Measurements from ENCODE around the gene NPY. TPM values are rescaled to one million over a fixed set of nuclear protein-coding genes. Genes with fewer than 3 reads are reported as not detected.

NPY gene
- total and polyA plus RNA-seq, 9 of the 15 experiments (the other 6 are each of a cell fraction or from before 2014, with no cell fraction given): not detected

- in situ Hi-C loops (cut with MboI) (loop anchor here (10.0 kb wide), 1 partner anchor 781 kb away; no protein-coding TSS in a partner anchor), intact Hi-C loops (cut with micrococcal nuclease) (loop anchor here (10.0 kb wide), 1 partner anchor 271 kb away; no protein-coding TSS in a partner anchor)
- FAIRE-seq (no peak), DNase-seq (ENCODE audit: extremely low read depth in 1 of 4, low spot score in 3 of 4) (no peak), ATAC-seq (no peak)
- H3K4me2 ChIP-seq (ENCODE audit: insufficient read depth, low read length): no peak overlapping the region
- H3K9ac ChIP-seq (ENCODE audit: insufficient read depth in 1 of 2, low read depth in 2 of 2, low read length in 2 of 2): no peak overlapping the region
- H2AFZ ChIP-seq (ENCODE audit: low read depth, low read length): no peak overlapping the region
- ChIA-PET POLR2A (interaction anchor here (0.9 kb wide), 1 partner anchor 73 kb away, joined by 3 read pairs; no protein-coding TSS in a partner anchor), CTCF (ENCODE audit: low intra/inter-chr PET ratio) (no interaction called here)
- H3K9me3 ChIP-seq (replicated peaks; ENCODE audit: control insufficient read depth, insufficient read depth, low read depth, low read length): no peaks in the 10 kb centered on the region
- H3K27me3 ChIP-seq (ENCODE audit: control insufficient read depth in 2 of 2, insufficient read depth in 2 of 2, low read length in 2 of 2): peaks cover 0 to 8% of the 10 kb centered on the region in 2 experiments; a peak in 1 of 5 replicates
- WGBS (ENCODE audit: insufficient coverage, low coverage, missing lambda C conversion rate): 0% methylated on average over 3 of the region's 3 CpGs
- no peaks in the 10 kb centered on the region for H4K20me1 ChIP-seq (replicated peaks; ENCODE audit: control insufficient read depth, insufficient read depth, low read length)
- H3K4me1 ChIP-seq (replicated peaks in 1 of 2; ENCODE audit: control insufficient read depth in 2 of 2, insufficient read depth in 2 of 2, low read length in 2 of 2): no peaks in the 10 kb centered on the region
- H3K36me3 ChIP-seq (ENCODE audit: control insufficient read depth, insufficient read depth, low read length): no peaks in the 10 kb centered on the region
- H3K4me3 ChIP-seq: no peak overlapping the region
- no peak overlapping the region for H3K27ac ChIP-seq (ENCODE audit: extremely low read depth, low read depth, low read length)
- BruUV-seq (replicated peaks): no TSS peak
- no peaks in the 10 kb centered on the region for H3K79me2 ChIP-seq (ENCODE audit: control insufficient read depth, insufficient read depth, low read length)
- TF ChIP-seq POU5F1 (IDR thresholded peaks at IDR 0.05; ENCODE audit: borderline replicate concordance, low read depth, low read length, partially characterized antibody): no peak
- TF ChIP-seq ESRRA (IDR thresholded peaks at IDR 0.05; ENCODE audit: borderline replicate concordance, low read depth): no peak
- no peak for TF ChIP-seq PHB (CRISPR knock-in tag; IDR thresholded peaks at IDR 0.05)
- TF ChIP-seq ZNF274 (IDR thresholded peaks at IDR 0.05; ENCODE audit: borderline replicate concordance, low read depth, low read length): no peak
- TF ChIP-seq SPI1 (IDR thresholded peaks at IDR 0.05; ENCODE audit: borderline replicate concordance, low read depth, low read length): no peak
- no peak for TF ChIP-seq GTF2E2 (tag; IDR thresholded peaks at IDR 0.05)
- no peak for TF ChIP-seq MCM7 (IDR thresholded peaks at IDR 0.05)
- no peak for TF ChIP-seq ZFP36 (IDR thresholded peaks at IDR 0.05; ENCODE audit: low read depth, low read length, partially characterized antibody)
- no peaks in the 10 kb centered on the region for H3K9me1 ChIP-seq (ENCODE audit: control insufficient read depth, insufficient read depth, low read length)
These were observed 29.8 kb downstream of the NPY start for GRCh38 chr7:24313777-24314176.

Measured in K562 (cell line).